ENCODE data around the gene PFKFB4. TPM values are rescaled to one million over a fixed set of nuclear protein-coding genes. Genes with fewer than 3 reads are reported as not detected.

Gene PFKFB4
- total and polyA plus RNA-seq, 2 of the 4 experiments (the other 2 are of a cell fraction), result 16.9 to 17.0 TPM

DNA sequence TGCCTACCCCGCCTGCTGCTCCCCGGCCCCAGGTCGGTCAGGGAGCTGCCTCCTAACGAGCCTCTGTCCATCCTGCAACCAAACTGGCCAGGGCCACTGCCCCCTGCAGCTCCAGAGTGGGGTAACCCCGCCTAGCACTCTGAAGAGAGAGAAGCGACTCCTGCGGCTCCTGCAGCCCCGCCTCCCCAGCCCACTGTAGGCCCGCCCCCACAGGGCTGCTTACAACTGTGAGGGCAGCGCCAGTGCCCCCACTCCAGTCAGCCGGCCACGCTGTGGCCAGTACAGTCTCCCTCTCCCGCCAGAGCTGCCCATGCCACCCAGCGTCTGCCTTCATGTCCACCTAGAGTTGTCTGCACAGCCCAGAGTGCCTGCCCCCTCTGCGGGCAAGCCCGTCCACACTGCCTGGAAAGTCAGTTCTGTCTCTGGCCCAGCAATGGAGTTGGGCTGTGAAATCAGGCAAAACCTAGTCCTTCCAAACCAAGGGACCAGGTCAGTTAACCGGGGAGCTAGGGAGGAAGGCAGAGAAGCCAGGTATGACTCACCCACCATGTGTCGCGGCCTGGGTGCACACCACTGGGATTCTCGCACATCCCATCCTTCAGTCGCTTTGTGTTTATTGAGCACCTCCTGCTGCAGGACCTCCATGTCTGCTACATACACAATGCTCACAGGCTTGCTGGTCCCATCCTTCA, 4.6 kb upstream of the PFKFB4 start:
- Histone ChIP-seq H3K23ac (ENCODE audit: low read depth, low read length) (peak overlapping the region; percentile 57; the same call in 1 of the 2 replicates), H3K4me1 (ENCODE audit: control insufficient read depth, insufficient read depth, low read length) (peaks cover 39% of the 10 kb centered on the region), H3K18ac (ENCODE audit: low read depth, low read length) (peak overlapping the region; percentile 65; the same call in 1 of the 2 replicates), H2BK20ac (ENCODE audit: low read depth, low read length) (no peak overlapping the region; the same call in 1 of the 2 replicates), H3K9me1 (ENCODE audit: insufficient read depth, low read length) (peaks cover 34% of the 10 kb centered on the region), H3K27me3 (ENCODE audit: control insufficient read depth, insufficient read depth, low read length) (no peaks in the 10 kb centered on the region), H3K4ac (ENCODE audit: low read depth, low read length) (peak overlapping the region; percentile 91), H4K8ac (ENCODE audit: low read depth in 2 of 2, low read length in 2 of 2) (peak overlapping the region; percentile 37 to 83; a peak in 3 of 4 replicates), H3K79me1 (ENCODE audit: low read depth in 1 of 2, low read length in 2 of 2) (peaks cover 14 to 62% of the 10 kb centered on the region in 2 experiments), H2AFZ (replicated peaks; ENCODE audit: low read length, poor library complexity) (peak overlapping the region; percentile 86), H3K36me3 (ENCODE audit: control insufficient read depth, insufficient read depth, low read length) (peaks cover 20% of the 10 kb centered on the region), H3K14ac (replicated peaks; ENCODE audit: low read depth, low read length) (peak overlapping the region; percentile 82), H3K27ac (ENCODE audit: insufficient read depth, low read length) (peak overlapping the region; percentile 65), H2AK5ac (ENCODE audit: low read depth, low read length) (peak overlapping the region; percentile 91), H2BK120ac (ENCODE audit: low read depth, low read length) (peak overlapping the region; percentile 81), H3K56ac (ENCODE audit: extremely low read depth, insufficient read depth, low read length) (0 out of 2 replicates have a peak overlapping the region, but pooled peaks have one; percentile 5), H4K5ac (ENCODE audit: low read depth, low read length) (peak overlapping the region; percentile 45), H2AK9ac (replicated peaks; ENCODE audit: low read depth, low read length, poor library complexity) (peak overlapping the region; percentile 93), H4K91ac (ENCODE audit: insufficient read depth, low read depth, low read length) (peak overlapping the region; percentile 85), H4K20me1 (ENCODE audit: insufficient read depth, low read length) (peaks cover 3% of the 10 kb centered on the region; the same call in 1 of the 2 replicates), H3K4me3 (ENCODE audit: insufficient read depth, low read depth, low read length) (peak overlapping the region; percentile 28; the same call in 1 of the 2 replicates), H3K9ac (ENCODE audit: low read depth, low read length) (peak overlapping the region; percentile 50; the same call in 1 of the 2 replicates), H3K4me2 (ENCODE audit: low read depth, low read length) (peak overlapping the region; percentile 70), H2BK15ac (ENCODE audit: low read depth, low read length) (peak overlapping the region; percentile 9; the same call in 1 of the 3 replicates), H2BK5ac (ENCODE audit: low read depth, low read length, poor library complexity, severe bottlenecking) (peak overlapping the region; percentile 95), H3K9me3 (ENCODE audit: control insufficient read depth, insufficient read depth, low read length) (no peaks in the 10 kb centered on the region)
- 19% methylated on average over 7 of the region's 21 CpGs; no CpG with 5 or more reads in 1 of the 2 experiments for WGBS, 2 experiments (ENCODE audit: extremely low coverage in 2 of 2, insufficient read length in 1 of 2)
- dilution Hi-C loops (cut with HindIII; ENCODE audit: low sequenced_read_pairs, unreplicated experiment) (no loop called here), intact Hi-C loops (cut with micrococcal nuclease) (no loop called here), in situ Hi-C loops (cut with MboI; ENCODE audit: low sequenced_read_pairs) (no loop called here)
- CTCF ChIA-PET, result interaction anchor here (0.5 to 1.5 kb wide), 5 partner anchors 65 to 125 kb away, joined by 3 to 4 read pairs (median 3); partner anchors contain the start of gene SLC26A6
- ATAC-seq (ENCODE audit: low read depth), result peak; percentile 48
- BruUV-seq (replicated peaks), result no TSS peak
- DNase-seq, result peak; percentile 64
- POLR2A ChIA-PET (ENCODE audit: unreplicated experiment), result interaction anchor here (0.6 kb wide), 1 partner anchor 83 kb away, joined by 3 read pairs; no protein-coding TSS in a partner anchor
- TF ChIP-seq MAFK (IDR thresholded peaks at IDR 0.05; ENCODE audit: low read depth, low read length) (no peak), POLR2A (IDR thresholded peaks at IDR 0.05; ENCODE audit: low read depth, low read length) (no peak), RCOR1 (IDR thresholded peaks at IDR 0.05; ENCODE audit: insufficient replicate concordance, low read length) (no peak), MAZ (IDR thresholded peaks at IDR 0.05; ENCODE audit: borderline replicate concordance, low read depth, low read length) (peak; percentile 58; the same call in 1 of the 2 replicates), CEBPB (IDR thresholded peaks at IDR 0.05; ENCODE audit: low read depth, low read length) (no peak), NFE2L2 (IDR thresholded peaks at IDR 0.05; ENCODE audit: low read depth, low read length) (no peak), SMC3 (IDR thresholded peaks at IDR 0.05; ENCODE audit: low read depth, low read length) (no peak), RFX5 (IDR thresholded peaks at IDR 0.05; ENCODE audit: low read depth, low read length) (no peak), FOS (IDR thresholded peaks at IDR 0.05; ENCODE audit: low read depth, low read length) (peak; percentile 54), MXI1 (IDR thresholded peaks at IDR 0.05; ENCODE audit: borderline replicate concordance, low read depth, low read length) (no peak), BHLHE40 (IDR thresholded peaks at IDR 0.05; ENCODE audit: low read depth, low read length) (peak; percentile 43; the same call in 1 of the 2 replicates), USF2 (IDR thresholded peaks at IDR 0.05; ENCODE audit: low read depth, low read length) (peak; percentile 24; the same call in 1 of the 2 replicates), RAD21 (IDR thresholded peaks at IDR 0.05; ENCODE audit: low read length) (no peak)
- TF ChIP-seq, protein P1, sequence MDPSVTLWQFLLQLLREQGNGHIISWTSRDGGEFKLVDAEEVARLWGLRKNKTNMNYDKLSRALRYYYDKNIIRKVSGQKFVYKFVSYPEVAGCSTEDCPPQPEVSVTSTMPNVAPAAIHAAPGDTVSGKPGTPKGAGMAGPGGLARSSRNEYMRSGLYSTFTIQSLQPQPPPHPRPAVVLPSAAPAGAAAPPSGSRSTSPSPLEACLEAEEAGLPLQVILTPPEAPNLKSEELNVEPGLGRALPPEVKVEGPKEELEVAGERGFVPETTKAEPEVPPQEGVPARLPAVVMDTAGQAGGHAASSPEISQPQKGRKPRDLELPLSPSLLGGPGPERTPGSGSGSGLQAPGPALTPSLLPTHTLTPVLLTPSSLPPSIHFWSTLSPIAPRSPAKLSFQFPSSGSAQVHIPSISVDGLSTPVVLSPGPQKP (IDR thresholded peaks at IDR 0.05; ENCODE audit: borderline replicate concordance, low read depth, low read length), result no peak
